Nephron (organoid): ENCODE measurements around the gene CHORDC1.
"Not testable (repeated sequence)": the region's sequence is repeated elsewhere in the genome, so short reads cannot be mapped to it uniquely, and the experiment has no call there.

Experiments used
- H3K27ac Mint-ChIP-seq, 3 experiments: 2 replicates each; pipeline ENCODE4 v1.8.0; 2020; ENCODE audit warnings: mixed read lengths in 3 of 3, mild to moderate bottlenecking in 2 of 3, moderate library complexity in 1 of 3
- H3K27me3 Mint-ChIP-seq: 2 replicates; pipeline ENCODE4 v1.8.0; 2021; ENCODE audit warnings: low read depth, mild to moderate bottlenecking, moderate library complexity, mixed read lengths
- H3K36me3 Mint-ChIP-seq: 2 replicates; pipeline ENCODE4 v1.8.0; 2020; ENCODE audit warnings: low read depth, mixed read lengths
- H3K4me1 Mint-ChIP-seq: 2 replicates; pipeline ENCODE4 v1.8.0; 2020; ENCODE audit warnings: mixed read lengths
- H3K4me3 Mint-ChIP-seq, 3 experiments: 2 replicates each; pipeline ENCODE4 v1.8.0; 2020; ENCODE audit warnings: mild to moderate bottlenecking in 3 of 3, mixed read lengths in 3 of 3, moderate library complexity in 2 of 3
- H3K9me3 Mint-ChIP-seq: 2 replicates; pipeline ENCODE4 v1.8.0; 2020; ENCODE audit warnings: mixed read lengths
- CTCF ChIP-seq, 3 experiments: fragments of 200-600 bp; sonication (generic); IDR thresholded peaks; one replicate each; pipeline ENCODE4 v1.5.0; 2021; ENCODE audit warnings: antibody characterized with exemption in 3 of 3; ENCODE audit not compliant: unreplicated experiment in 3 of 3

CHORDC1 gene

GRCh38 chr11:90171359-90171758 lies 51.5 kb downstream of the CHORDC1 start:
- H3K4me1 Mint-ChIP-seq = peaks cover 13% of the 10 kb centered on the region
- H3K27me3 Mint-ChIP-seq = no peaks in the 10 kb centered on the region
- no peak overlapping the region for H3K4me3 Mint-ChIP-seq
- no peaks in the 10 kb centered on the region for H3K9me3 Mint-ChIP-seq
- TF ChIP-seq CTCF (IDR thresholded peaks at IDR 0.05; ENCODE audit: unreplicated experiment in 3 of 3) = no peak
- peaks cover 7% of the 10 kb centered on the region for H3K36me3 Mint-ChIP-seq
- no peak overlapping the region for H3K27ac Mint-ChIP-seq

GRCh38 chr11:90168571-90168970 lies 54.3 kb downstream of the CHORDC1 start:
- no peak overlapping the region for H3K4me3 Mint-ChIP-seq
- H3K36me3 Mint-ChIP-seq = peaks cover 26% of the 10 kb centered on the region
- H3K27ac Mint-ChIP-seq = no peak overlapping the region
- TF ChIP-seq CTCF (IDR thresholded peaks at IDR 0.05; ENCODE audit: unreplicated experiment in 3 of 3) = no peak
- H3K27me3 Mint-ChIP-seq = no peaks in the 10 kb centered on the region
- H3K9me3 Mint-ChIP-seq = no peaks in the 10 kb centered on the region
- H3K4me1 Mint-ChIP-seq = peaks cover 13% of the 10 kb centered on the region

GRCh38 chr11:90167704-90168103 lies 55.1 kb downstream of the CHORDC1 start:
- not testable (repeated sequence) for H3K4me3 Mint-ChIP-seq, H3K9me3 Mint-ChIP-seq, H3K27ac Mint-ChIP-seq, H3K27me3 Mint-ChIP-seq
- H3K4me1 Mint-ChIP-seq = peaks cover 13% of the 10 kb centered on the region
- H3K36me3 Mint-ChIP-seq = peaks cover 26% of the 10 kb centered on the region

DNA sequence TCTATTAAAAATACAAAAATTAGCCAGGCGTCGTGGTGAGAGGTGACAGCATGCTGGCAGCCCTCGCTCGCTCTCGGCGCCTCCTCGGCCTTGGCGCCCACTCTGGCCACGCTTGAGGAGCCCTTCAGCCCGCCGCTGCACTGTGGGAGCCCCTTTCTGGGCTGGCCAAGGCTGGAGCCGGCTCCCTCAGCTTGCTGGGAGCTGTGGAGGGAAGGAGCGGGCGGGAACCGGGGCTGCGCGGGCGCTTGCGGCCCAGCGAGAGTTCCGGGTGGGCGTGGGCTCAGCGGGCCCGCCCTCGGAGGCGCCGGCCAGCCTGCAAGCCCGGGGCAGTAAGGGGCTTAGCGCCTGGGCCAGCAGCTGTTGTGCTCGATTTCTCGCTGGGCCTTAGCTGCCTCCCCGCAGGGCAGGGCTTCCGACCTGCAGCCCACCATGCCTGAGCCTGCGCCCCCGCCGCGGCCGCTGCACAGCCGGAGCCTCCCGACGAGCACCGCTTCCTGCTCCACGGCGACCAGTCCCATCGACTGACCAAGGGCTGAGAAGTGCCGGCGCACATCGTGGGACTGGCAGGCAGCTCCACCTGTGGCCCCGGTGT lies 55.8 kb downstream of the CHORDC1 start:
- H3K27me3 Mint-ChIP-seq, H3K27ac Mint-ChIP-seq, H3K4me3 Mint-ChIP-seq, H3K9me3 Mint-ChIP-seq: not testable (repeated sequence)
- Mint-ChIP-seq H3K4me1 (peaks cover 13% of the 10 kb centered on the region), H3K36me3 (peaks cover 26% of the 10 kb centered on the region)
